ENCODE results near the gene TMX4. TPM values are rescaled to one million over a fixed set of nuclear protein-coding genes. Genes with fewer than 3 reads are reported as not detected.

TMX4 gene
- polyA plus RNA-seq (2011; rRNA removed) (11.3 and 18.4 TPM in 2 replicates), polyA minus RNA-seq (2011; rRNA and poly(A)+ RNA removed) (13.2 and 15.5 TPM in 2 replicates)

- TF ChIP-seq CTCF (IDR thresholded peaks at IDR 0.05; ENCODE audit: insufficient read depth, low read depth, low read length): peak; percentile 31; the same call in 1 of the 2 replicates
- Histone ChIP-seq H3K4me3 (ENCODE audit: low read depth, low read length) (peak within 1 kb of the TSS; percentile 86), H3K36me3 (ENCODE audit: control insufficient read depth, insufficient read depth, low read length) (no peaks in the 10 kb centered on the region), H3K27me3 (ENCODE audit: control insufficient read depth, insufficient read depth, low read length) (no peaks in the 10 kb centered on the region)
- peak; percentile 75 for DNase-seq (ENCODE audit: low read depth)
- CTCF ChIA-PET: interaction anchor here (1.1 kb wide), 1 partner anchor 83 kb away, joined by 3 read pairs; no protein-coding TSS in a partner anchor
- POLR2A ChIA-PET: no interaction called here
Measured at GRCh38 chr20:8019246-8019997, at the start of gene TMX4. Gene TMX4, minus strand, starts transcription at chr20:8019761. Its CDS starts 148 bp downstream, at chr20:8019613.

- H3K4me3 ChIP-seq (ENCODE audit: low read depth, low read length): no peak overlapping the region
- no peak for TF ChIP-seq CTCF (IDR thresholded peaks at IDR 0.05; ENCODE audit: insufficient read depth, low read depth, low read length)
- DNase-seq (ENCODE audit: low read depth): no peak
- POLR2A ChIA-PET: no interaction called here
- no peaks in the 10 kb centered on the region; the same call in 1 of the 2 replicates for H3K27me3 ChIP-seq (ENCODE audit: control insufficient read depth, insufficient read depth, low read length)
- no peaks in the 10 kb centered on the region for H3K36me3 ChIP-seq (ENCODE audit: control insufficient read depth, insufficient read depth, low read length)
- CTCF ChIA-PET: interaction anchor here (0.8 to 2.0 kb wide), 4 partner anchors 12 to 655 kb away, joined by 4 to 8 read pairs (median 4); no protein-coding TSS in a partner anchor
Measured at GRCh38 chr20:8067082-8067481, 47.5 kb upstream of the TMX4 start.

- Histone ChIP-seq H3K36me3 (ENCODE audit: control insufficient read depth, insufficient read depth, low read length) (no peaks in the 10 kb centered on the region), H3K4me3 (ENCODE audit: low read depth, low read length) (no peak overlapping the region), H3K27me3 (ENCODE audit: control insufficient read depth, insufficient read depth, low read length) (no peaks in the 10 kb centered on the region; the same call in 1 of the 2 replicates)
- no peak for DNase-seq (ENCODE audit: low read depth)
- ChIA-PET POLR2A (no interaction called here), CTCF (interaction anchor here (0.8 to 2.0 kb wide), 4 partner anchors 12 to 656 kb away, joined by 4 to 8 read pairs (median 4); no protein-coding TSS in a partner anchor)
- no peak for TF ChIP-seq CTCF (IDR thresholded peaks at IDR 0.05; ENCODE audit: insufficient read depth, low read depth, low read length)
Measured at GRCh38 chr20:8066662-8067061, 47.1 kb upstream of the TMX4 start.

- ChIA-PET CTCF (interaction anchor here (1.6 to 2.0 kb wide), 2 partner anchors 11 to 16 kb away, joined by 4 to 8 read pairs; no protein-coding TSS in a partner anchor), POLR2A (no interaction called here)
- TF ChIP-seq CTCF (IDR thresholded peaks at IDR 0.05; ENCODE audit: insufficient read depth, low read depth, low read length): no peak
- no peaks in the 10 kb centered on the region; the same call in 1 of the 2 replicates for H3K27me3 ChIP-seq (ENCODE audit: control insufficient read depth, insufficient read depth, low read length)
- DNase-seq (ENCODE audit: low read depth): no peak
- H3K4me3 ChIP-seq (ENCODE audit: low read depth, low read length): no peak overlapping the region
- H3K36me3 ChIP-seq (ENCODE audit: control insufficient read depth, insufficient read depth, low read length): no peaks in the 10 kb centered on the region
Measured at GRCh38 chr20:8065691-8066090, 46.1 kb upstream of the TMX4 start.

GRCh38 chr20:8062756-8063155 lies 43.2 kb upstream of the TMX4 start:
- Histone ChIP-seq H3K36me3 (ENCODE audit: control insufficient read depth, insufficient read depth, low read length) (no peaks in the 10 kb centered on the region), H3K27me3 (ENCODE audit: control insufficient read depth, insufficient read depth, low read length) (no peaks in the 10 kb centered on the region; the same call in 1 of the 2 replicates), H3K4me3 (ENCODE audit: low read depth, low read length) (no peak overlapping the region)
- POLR2A ChIA-PET: no interaction called here
- TF ChIP-seq CTCF (IDR thresholded peaks at IDR 0.05; ENCODE audit: insufficient read depth, low read depth, low read length): no peak
- CTCF ChIA-PET: interaction anchor here (0.6 kb wide), 1 partner anchor 19 kb away, joined by 3 read pairs; no protein-coding TSS in a partner anchor
- no peak for DNase-seq (ENCODE audit: low read depth)
